Neural progenitor cell (in vitro differentiated cells): ENCODE results near the gene ACAD9. TPM values are rescaled to one million over a fixed set of nuclear protein-coding genes. Genes with fewer than 3 reads are reported as not detected.
"Not testable (repeated sequence)": the region's sequence is repeated elsewhere in the genome, so short reads cannot be mapped to it uniquely, and the experiment has no call there.

ENCODE experiments used
- DNase-seq: peaks from one replicate; pipeline ENCODE4 v3.0.0-alpha.2; 2016; ENCODE audit warnings: low spot score
- H2AFZ ChIP-seq: fragments of 200-600 bp; sonication (generic); replicated peaks from 2 replicates; pipeline ENCODE4 v1.6.1; 2016; ENCODE audit warnings: antibody characterized with exemption
- H3F3A ChIP-seq: fragments of 200-600 bp; sonication (generic); 2 replicates; pipeline ENCODE4 v1.6.1; 2016; ENCODE audit warnings: antibody characterized with exemption, low read depth
- H3K27ac ChIP-seq: fragments of 200-600 bp; sonication (generic); 2 replicates; pipeline ENCODE4 v1.5.1; 2016; ENCODE audit warnings: mild to moderate bottlenecking
- H3K27me3 ChIP-seq: fragments of 200-600 bp; sonication (generic); 2 replicates; pipeline ENCODE4 v1.6.1; 2016; ENCODE audit warnings: mild to moderate bottlenecking, moderate library complexity
- H3K36me3 ChIP-seq: fragments of 200-600 bp; sonication (generic); 2 replicates; pipeline ENCODE4 v1.5.1; 2016
- H3K4me1 ChIP-seq: fragments of 200-600 bp; sonication (generic); 2 replicates; pipeline ENCODE4 v1.6.1; 2016; ENCODE audit warnings: mixed run types
- H3K4me2 ChIP-seq: fragments of 200-600 bp; sonication (generic); 2 replicates; pipeline ENCODE4 v1.6.1; 2016
- H3K4me3 ChIP-seq: fragments of 200-600 bp; sonication (generic); 2 replicates; pipeline ENCODE4 v1.5.1; 2016
- H3K79me2 ChIP-seq: fragments of 200-600 bp; sonication (generic); 2 replicates; pipeline ENCODE4 v1.6.1; 2016; ENCODE audit warnings: low read depth
- H3K9ac ChIP-seq: fragments of 200-600 bp; sonication (generic); 2 replicates; pipeline ENCODE4 v1.6.1; 2016
- H3K9me3 ChIP-seq: fragments of 200-600 bp; sonication (generic); 2 replicates; pipeline ENCODE4 v1.5.1; 2016; ENCODE audit warnings: low read depth
- H4K20me1 ChIP-seq: fragments of 200-600 bp; sonication (generic); 2 replicates; pipeline ENCODE4 v1.6.1; 2016; ENCODE audit warnings: low read depth
- H3K27ac Mint-ChIP-seq: 3 replicates; pipeline ENCODE4 v1.8.0; 2021; ENCODE audit warnings: mixed read lengths
- H3K27me3 Mint-ChIP-seq: 2 replicates; pipeline ENCODE4 v1.8.0; 2022; ENCODE audit warnings: low read depth, mild to moderate bottlenecking, inconsistent platforms, moderate library complexity, mixed read lengths; ENCODE audit not compliant: insufficient read depth
- H3K36me3 Mint-ChIP-seq: 3 replicates; pipeline ENCODE4 v1.8.0; 2021; ENCODE audit warnings: mixed read lengths
- H3K4me1 Mint-ChIP-seq: 3 replicates; pipeline ENCODE4 v1.8.0; 2021; ENCODE audit warnings: mixed read lengths
- H3K4me3 Mint-ChIP-seq: 3 replicates; pipeline ENCODE4 v1.8.0; 2021; ENCODE audit warnings: mild to moderate bottlenecking, moderate library complexity, mixed read lengths
- H3K9me3 Mint-ChIP-seq: 3 replicates; pipeline ENCODE4 v1.8.0; 2020; ENCODE audit warnings: mixed read lengths
- EZH2 ChIP-seq: fragments of 200-600 bp; sonication (generic); IDR thresholded peaks from 2 replicates; pipeline ENCODE4 v1.6.1; 2017; ENCODE audit warnings: antibody characterized with exemption, mild to moderate bottlenecking, moderate library complexity
- EZH2phosphoT487 ChIP-seq: fragments of 200-600 bp; sonication (generic); IDR thresholded peaks from 2 replicates; pipeline ENCODE4 v1.6.1; 2017; ENCODE audit warnings: antibody characterized with exemption
- total RNA-seq: library from RNA; depleted of rRNA; stranded (reverse); fragments of >200 nt; gene quantifications from 2 replicates; pipeline ENCODE4 v1.2.3, GENCODE V29; 2015; ENCODE audit warnings: low replicate concordance
- TF ChIP-seq, protein P1 (sequence below): fragments of 200-600 bp; sonication (generic); IDR thresholded peaks from 2 replicates; pipeline ENCODE4 v1.5.1; 2017; ENCODE audit warnings: antibody characterized with exemption, mild to moderate bottlenecking

Gene ACAD9
- total RNA-seq, 1 donor from 2014 or later = 25.0 TPM

DNA sequence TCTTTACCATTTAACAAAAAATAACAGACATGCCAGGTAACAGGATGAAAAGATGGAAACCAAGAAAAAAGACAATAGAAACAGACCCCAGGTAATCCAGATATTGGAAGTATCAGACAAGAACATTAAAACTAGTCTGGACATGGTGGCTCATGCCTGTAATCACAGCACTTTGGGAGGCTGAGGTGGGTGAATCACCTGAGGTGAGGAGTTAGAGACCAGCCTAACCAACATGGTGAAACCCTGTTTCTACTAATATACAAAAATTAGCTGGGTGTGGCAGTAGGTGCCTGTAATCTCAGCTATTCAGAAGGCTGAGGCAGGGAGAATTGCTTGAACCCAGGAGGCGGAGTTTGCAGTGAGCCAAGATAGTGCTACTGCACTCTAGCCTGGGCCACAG is 40.6 kb downstream of the ACAD9 start:
- Mint-ChIP-seq H3K27me3 (peaks cover 14% of the 10 kb centered on the region), H3K27ac (no peak overlapping the region), H3K36me3 (peaks cover 74% of the 10 kb centered on the region), H3K4me1 (no peaks in the 10 kb centered on the region), H3K4me3 (no peak overlapping the region), H3K9me3 (peaks cover 56% of the 10 kb centered on the region)
- Histone ChIP-seq H3K4me3 (no peak overlapping the region), H3K79me2 (no peaks in the 10 kb centered on the region), H3K9ac (no peak overlapping the region), H3K4me2 (no peak overlapping the region), H3F3A (no peaks in the 10 kb centered on the region), H2AFZ (no peak overlapping the region), H3K36me3 (no peaks in the 10 kb centered on the region), H3K9me3 (peaks cover 4% of the 10 kb centered on the region), H3K27ac (no peak overlapping the region), H3K27me3 (no peaks in the 10 kb centered on the region), H3K4me1 (no peaks in the 10 kb centered on the region), H4K20me1 (no peaks in the 10 kb centered on the region)
- TF ChIP-seq EZH2 (no peak), EZH2phosphoT487 (no peak)
- TF ChIP-seq, protein P1, sequence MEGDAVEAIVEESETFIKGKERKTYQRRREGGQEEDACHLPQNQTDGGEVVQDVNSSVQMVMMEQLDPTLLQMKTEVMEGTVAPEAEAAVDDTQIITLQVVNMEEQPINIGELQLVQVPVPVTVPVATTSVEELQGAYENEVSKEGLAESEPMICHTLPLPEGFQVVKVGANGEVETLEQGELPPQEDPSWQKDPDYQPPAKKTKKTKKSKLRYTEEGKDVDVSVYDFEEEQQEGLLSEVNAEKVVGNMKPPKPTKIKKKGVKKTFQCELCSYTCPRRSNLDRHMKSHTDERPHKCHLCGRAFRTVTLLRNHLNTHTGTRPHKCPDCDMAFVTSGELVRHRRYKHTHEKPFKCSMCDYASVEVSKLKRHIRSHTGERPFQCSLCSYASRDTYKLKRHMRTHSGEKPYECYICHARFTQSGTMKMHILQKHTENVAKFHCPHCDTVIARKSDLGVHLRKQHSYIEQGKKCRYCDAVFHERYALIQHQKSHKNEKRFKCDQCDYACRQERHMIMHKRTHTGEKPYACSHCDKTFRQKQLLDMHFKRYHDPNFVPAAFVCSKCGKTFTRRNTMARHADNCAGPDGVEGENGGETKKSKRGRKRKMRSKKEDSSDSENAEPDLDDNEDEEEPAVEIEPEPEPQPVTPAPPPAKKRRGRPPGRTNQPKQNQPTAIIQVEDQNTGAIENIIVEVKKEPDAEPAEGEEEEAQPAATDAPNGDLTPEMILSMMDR = no peak
- DNase-seq = no peak

DNA sequence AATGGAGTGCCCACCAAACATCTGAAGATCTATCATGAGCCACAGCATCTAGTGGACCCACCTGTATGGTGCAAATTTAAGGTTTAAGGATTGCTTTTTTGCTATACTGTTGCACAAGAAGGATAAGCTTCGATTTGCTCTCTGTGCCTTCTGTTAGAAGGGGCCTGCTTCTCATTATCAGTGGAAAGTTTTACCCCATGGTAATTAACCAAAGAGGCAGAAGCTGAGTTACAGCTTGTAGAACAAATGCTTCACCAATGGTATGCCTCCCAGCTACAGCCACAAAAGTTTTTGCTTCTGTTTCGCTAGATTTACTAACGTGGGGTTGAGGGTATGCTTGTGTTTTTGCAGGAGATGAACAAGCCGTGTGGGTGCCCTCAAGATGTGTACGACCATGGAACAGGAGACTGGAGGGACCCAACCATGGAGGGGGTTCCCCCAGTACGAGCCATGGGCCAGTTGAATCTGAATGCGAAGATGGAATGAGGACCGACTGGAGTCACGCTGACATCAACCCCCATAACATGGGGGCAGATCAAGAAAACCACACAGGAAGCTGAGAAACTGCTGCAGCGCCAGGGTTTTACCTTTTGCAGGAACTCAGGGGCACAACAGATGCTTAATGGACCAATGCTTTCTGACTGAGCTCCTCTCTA is 43.5 kb downstream of the ACAD9 start:
- H3K27ac Mint-ChIP-seq = no peak overlapping the region
- H3K4me1 ChIP-seq = no peaks in the 10 kb centered on the region
- H3K79me2 ChIP-seq = no peaks in the 10 kb centered on the region
- peaks cover 70% of the 10 kb centered on the region for H3K36me3 Mint-ChIP-seq
- no peak overlapping the region for H3K4me3 Mint-ChIP-seq
- H3K27me3 Mint-ChIP-seq = peaks cover 14% of the 10 kb centered on the region
- no peaks in the 10 kb centered on the region for H3F3A ChIP-seq
- DNase-seq = no peak
- no peaks in the 10 kb centered on the region for H3K27me3 ChIP-seq
- no peak overlapping the region for H3K4me3 ChIP-seq
- H2AFZ ChIP-seq = no peak overlapping the region
- no peak overlapping the region for H3K4me2 ChIP-seq
- no peak overlapping the region for H3K27ac ChIP-seq
- no peaks in the 10 kb centered on the region for H4K20me1 ChIP-seq
- peaks cover 77% of the 10 kb centered on the region for H3K9me3 Mint-ChIP-seq
- H3K9me3 ChIP-seq = peaks cover 4% of the 10 kb centered on the region
- H3K9ac ChIP-seq = no peak overlapping the region
- TF ChIP-seq EZH2 (no peak), EZH2phosphoT487 (no peak)
- TF ChIP-seq, protein P1 = no peak
- no peaks in the 10 kb centered on the region for H3K4me1 Mint-ChIP-seq
- H3K36me3 ChIP-seq = no peaks in the 10 kb centered on the region

DNA sequence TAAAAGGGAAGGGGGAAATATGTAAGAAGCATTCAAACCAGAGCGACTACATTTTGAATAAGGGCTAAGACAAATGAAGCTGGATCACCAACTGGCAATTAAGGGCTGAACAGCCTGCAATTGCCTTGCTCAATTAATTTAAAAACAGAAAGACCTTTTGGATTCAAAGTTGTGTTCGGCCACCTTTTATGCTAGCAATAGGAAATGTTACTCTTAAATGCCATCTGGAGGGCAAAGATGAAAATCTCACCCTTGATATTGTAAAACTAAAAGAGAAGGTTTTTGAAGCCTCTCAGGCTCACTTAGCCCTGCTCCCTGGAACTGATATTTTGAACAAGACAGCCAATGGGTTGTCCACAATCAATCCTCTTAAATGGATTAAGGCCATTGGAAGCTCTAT is 44.2 kb downstream of the ACAD9 start:
- Histone ChIP-seq H3K9me3 (peaks cover 4% of the 10 kb centered on the region), H3K9ac (no peak overlapping the region), H3K79me2 (no peaks in the 10 kb centered on the region), H3K4me1 (no peaks in the 10 kb centered on the region), H3K36me3 (no peaks in the 10 kb centered on the region), H4K20me1 (no peaks in the 10 kb centered on the region), H3K27ac (no peak overlapping the region), H3K27me3 (no peaks in the 10 kb centered on the region), H2AFZ (no peak overlapping the region), H3K4me2 (no peak overlapping the region), H3K4me3 (no peak overlapping the region), H3F3A (no peaks in the 10 kb centered on the region)
- H3K36me3 Mint-ChIP-seq = peaks cover 70% of the 10 kb centered on the region
- H3K27me3 Mint-ChIP-seq = peaks cover 14% of the 10 kb centered on the region
- DNase-seq = no peak
- no peak for TF ChIP-seq EZH2
- TF ChIP-seq EZH2phosphoT487 = no peak
- TF ChIP-seq, protein P1 = no peak
- H3K27ac Mint-ChIP-seq = no peak overlapping the region
- no peak overlapping the region for H3K4me3 Mint-ChIP-seq
- peaks cover 80% of the 10 kb centered on the region for H3K9me3 Mint-ChIP-seq
- H3K4me1 Mint-ChIP-seq = no peaks in the 10 kb centered on the region

DNA sequence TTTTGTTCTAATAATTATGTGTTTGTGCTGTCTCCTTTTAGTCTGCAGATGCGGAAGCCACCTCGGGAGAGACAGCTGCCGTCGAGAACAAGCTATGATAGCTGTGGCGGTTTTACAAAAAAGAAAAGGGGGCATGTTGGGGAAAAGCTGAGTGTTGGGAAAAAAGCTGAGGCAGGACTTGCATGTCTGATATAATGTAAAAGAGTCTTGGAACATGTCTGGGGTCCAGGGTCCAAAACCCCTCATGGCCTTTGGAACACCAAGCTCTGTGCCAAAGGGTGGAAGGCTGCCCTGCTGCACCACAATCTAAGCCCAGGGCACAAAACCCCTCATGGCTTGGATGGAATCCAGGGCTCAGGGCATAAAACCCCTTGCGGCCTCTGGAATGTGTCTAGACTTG is 44.6 kb downstream of the ACAD9 start:
- H3K27me3 Mint-ChIP-seq = peaks cover 14% of the 10 kb centered on the region
- not testable (repeated sequence) for DNase-seq, H3K4me1 Mint-ChIP-seq, H3K4me3 Mint-ChIP-seq, H3K4me2 ChIP-seq, H2AFZ ChIP-seq, H3K9ac ChIP-seq, H3K4me3 ChIP-seq, H3F3A ChIP-seq, H3K9me3 ChIP-seq, H3K4me1 ChIP-seq, H3K27me3 ChIP-seq, H3K27ac Mint-ChIP-seq, H3K27ac ChIP-seq, H3K79me2 ChIP-seq, H4K20me1 ChIP-seq, H3K36me3 ChIP-seq
- peaks cover 82% of the 10 kb centered on the region for H3K9me3 Mint-ChIP-seq
- peaks cover 69% of the 10 kb centered on the region for H3K36me3 Mint-ChIP-seq
